ENCODE measurements around the gene NAGPA. TPM values are rescaled to one million over a fixed set of nuclear protein-coding genes. Genes with fewer than 3 reads are reported as not detected.

Gene NAGPA
- total and polyA plus RNA-seq, 2 of the 13 experiments (the other 11 are each of a cell fraction or from before 2014, with no cell fraction given), result 27.1 to 60.3 TPM

GRCh38 chr16:5071681-5072333 lies 38.1 kb upstream of the NAGPA start, which contains the start of gene ALG1 (continued):
- no peak for TF ChIP-seq HINFP (CRISPR knock-in tag; IDR thresholded peaks at IDR 0.05; ENCODE audit: low read depth)
- peak; percentile 83 for TF ChIP-seq ZHX2 (IDR thresholded peaks at IDR 0.05; ENCODE audit: low read depth)
- no peak for TF ChIP-seq ZHX2 (CRISPR knock-in tag; IDR thresholded peaks at IDR 0.05; ENCODE audit: borderline replicate concordance)
- no peak for TF ChIP-seq THYN1 (CRISPR knock-in tag; IDR thresholded peaks at IDR 0.05; ENCODE audit: borderline replicate concordance, low read depth)
- no peak for TF ChIP-seq DPF2 (CRISPR knock-in tag; IDR thresholded peaks at IDR 0.05; ENCODE audit: borderline replicate concordance, low read depth)
- TF ChIP-seq GPN1 (CRISPR knock-in tag; IDR thresholded peaks at IDR 0.05; ENCODE audit: borderline replicate concordance), result peak; percentile 97
- TF ChIP-seq JUNB (CRISPR knock-in tag; IDR thresholded peaks at IDR 0.05; ENCODE audit: borderline replicate concordance), result no peak
- TF ChIP-seq TIGD3 (CRISPR knock-in tag; IDR thresholded peaks at IDR 0.05; ENCODE audit: borderline replicate concordance), result no peak
- TF ChIP-seq GATAD2A (CRISPR knock-in tag; IDR thresholded peaks at IDR 0.05), result peak; percentile 68; the same call in 1 of the 2 replicates
- peak; percentile 97 for TF ChIP-seq MXD4 (CRISPR knock-in tag; IDR thresholded peaks at IDR 0.05)
- peak; percentile 97 for TF ChIP-seq ZNF644 (CRISPR knock-in tag; IDR thresholded peaks at IDR 0.05; ENCODE audit: low read depth)
- TF ChIP-seq, protein P1, sequence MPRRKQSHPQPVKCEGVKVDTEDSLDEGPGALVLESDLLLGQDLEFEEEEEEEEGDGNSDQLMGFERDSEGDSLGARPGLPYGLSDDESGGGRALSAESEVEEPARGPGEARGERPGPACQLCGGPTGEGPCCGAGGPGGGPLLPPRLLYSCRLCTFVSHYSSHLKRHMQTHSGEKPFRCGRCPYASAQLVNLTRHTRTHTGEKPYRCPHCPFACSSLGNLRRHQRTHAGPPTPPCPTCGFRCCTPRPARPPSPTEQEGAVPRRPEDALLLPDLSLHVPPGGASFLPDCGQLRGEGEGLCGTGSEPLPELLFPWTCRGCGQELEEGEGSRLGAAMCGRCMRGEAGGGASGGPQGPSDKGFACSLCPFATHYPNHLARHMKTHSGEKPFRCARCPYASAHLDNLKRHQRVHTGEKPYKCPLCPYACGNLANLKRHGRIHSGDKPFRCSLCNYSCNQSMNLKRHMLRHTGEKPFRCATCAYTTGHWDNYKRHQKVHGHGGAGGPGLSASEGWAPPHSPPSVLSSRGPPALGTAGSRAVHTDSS (CRISPR knock-in tag; conservative IDR thresholded peaks at IDR 0.05), result no peak; the same call in 1 of the 2 replicates
- peak; percentile 95 for TF ChIP-seq ZMAT3 (CRISPR knock-in tag; conservative IDR thresholded peaks at IDR 0.05)
- TF ChIP-seq RNF2 (conservative IDR thresholded peaks at IDR 0.05; ENCODE audit: low read depth), result no peak; the same call in none of the 2 replicates
- TF ChIP-seq PHB2 (IDR thresholded peaks at IDR 0.05; ENCODE audit: partially characterized antibody), result no peak
- peak; percentile 86; the same call in 1 of the 2 replicates for TF ChIP-seq TMF1 (CRISPR knock-in tag; IDR thresholded peaks at IDR 0.05; ENCODE audit: low read depth)
- TF ChIP-seq ZFP91 (CRISPR knock-in tag; IDR thresholded peaks at IDR 0.05; ENCODE audit: borderline replicate concordance), result peak; percentile 97
- peak; percentile 97 for TF ChIP-seq ZSCAN31 (CRISPR knock-in tag; IDR thresholded peaks at IDR 0.05; ENCODE audit: low read depth)

All from HepG2 (cell line).